ENCODE data around the gene UBE2J2.

UBE2J2 gene

DNA sequence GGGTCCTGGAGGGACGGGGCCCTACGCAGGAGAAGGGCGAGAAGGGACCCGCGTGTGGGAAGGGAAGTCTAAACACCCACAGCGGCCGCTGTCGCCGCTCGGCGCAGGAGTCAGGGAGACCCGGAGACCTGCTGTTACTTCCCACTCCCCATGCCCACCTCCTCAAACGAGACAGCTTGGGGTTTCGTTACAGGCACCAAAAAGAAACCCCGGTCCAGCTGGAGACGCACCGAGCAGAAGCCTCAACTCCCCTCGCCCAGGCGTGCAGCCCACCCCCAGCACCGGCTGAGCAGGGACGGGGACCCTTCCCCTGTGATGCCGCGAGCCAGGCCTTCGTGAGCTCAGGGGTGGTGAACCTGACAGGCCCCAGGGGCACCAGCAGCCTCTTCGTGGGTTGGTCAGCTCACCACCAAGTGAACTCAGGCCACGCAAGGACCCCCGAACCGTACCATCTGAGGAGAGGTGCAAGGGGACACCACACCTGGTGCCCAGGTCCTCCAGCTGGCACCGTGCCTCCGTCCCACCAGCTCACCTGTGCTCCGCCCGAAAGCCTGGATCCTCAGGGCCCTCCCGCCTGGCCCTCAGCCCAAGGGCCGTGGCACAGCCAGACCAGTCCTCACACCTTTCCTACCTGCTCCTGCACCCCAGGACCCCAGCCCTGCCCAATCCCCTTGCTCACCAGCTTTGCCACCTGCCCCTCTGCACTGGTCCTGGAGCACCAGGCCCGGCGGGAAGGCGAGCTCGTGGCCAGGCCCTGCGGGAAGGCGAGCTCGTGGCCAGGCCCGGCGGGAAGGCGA, 46.9 kb downstream of the UBE2J2 start:
- no peak overlapping the region for H3K27ac ChIP-seq (ENCODE audit: low read length)
- H3K27me3 ChIP-seq (ENCODE audit: low read depth, low read length) = no peaks in the 10 kb centered on the region
- H3K36me3 ChIP-seq (ENCODE audit: control insufficient read depth in 1 of 2, insufficient read depth in 2 of 2, low read length in 2 of 2) = peaks cover 24 to 57% of the 10 kb centered on the region in 2 donors
- H3K4me3 ChIP-seq (ENCODE audit: low read depth in 1 of 2, low read length in 2 of 2) = no peak overlapping the region
- peaks cover 0 to 22% of the 10 kb centered on the region in 2 donors for H3K4me1 ChIP-seq (ENCODE audit: control insufficient read depth in 1 of 2, insufficient read depth in 2 of 2, low read length in 2 of 2)
- no peaks in the 10 kb centered on the region for H3K9me3 ChIP-seq (ENCODE audit: control insufficient read depth in 1 of 2, low read length in 2 of 2)

DNA sequence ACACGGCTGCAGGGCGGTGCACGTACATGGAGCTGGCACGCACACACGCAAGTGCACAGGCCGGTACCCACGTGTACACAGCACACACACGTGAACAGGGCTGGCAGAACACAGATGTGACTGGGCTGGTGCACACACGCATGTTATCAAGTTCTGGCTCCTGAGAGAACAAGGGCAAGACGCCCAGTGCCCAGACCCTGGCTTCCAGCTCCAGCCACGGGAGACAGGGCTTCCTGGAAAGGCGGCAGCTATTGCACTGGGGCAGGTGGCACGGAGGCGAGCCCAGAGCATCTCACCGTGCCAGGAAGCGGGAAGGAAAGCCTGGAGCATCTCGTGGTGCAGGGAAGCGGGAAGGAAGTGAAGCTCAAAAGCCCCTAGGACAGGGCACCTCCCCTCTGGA, 47.7 kb downstream of the UBE2J2 start:
- peaks cover 0 to 20% of the 10 kb centered on the region in 2 donors for H3K4me1 ChIP-seq (ENCODE audit: control insufficient read depth in 1 of 2, insufficient read depth in 2 of 2, low read length in 2 of 2)

DNA sequence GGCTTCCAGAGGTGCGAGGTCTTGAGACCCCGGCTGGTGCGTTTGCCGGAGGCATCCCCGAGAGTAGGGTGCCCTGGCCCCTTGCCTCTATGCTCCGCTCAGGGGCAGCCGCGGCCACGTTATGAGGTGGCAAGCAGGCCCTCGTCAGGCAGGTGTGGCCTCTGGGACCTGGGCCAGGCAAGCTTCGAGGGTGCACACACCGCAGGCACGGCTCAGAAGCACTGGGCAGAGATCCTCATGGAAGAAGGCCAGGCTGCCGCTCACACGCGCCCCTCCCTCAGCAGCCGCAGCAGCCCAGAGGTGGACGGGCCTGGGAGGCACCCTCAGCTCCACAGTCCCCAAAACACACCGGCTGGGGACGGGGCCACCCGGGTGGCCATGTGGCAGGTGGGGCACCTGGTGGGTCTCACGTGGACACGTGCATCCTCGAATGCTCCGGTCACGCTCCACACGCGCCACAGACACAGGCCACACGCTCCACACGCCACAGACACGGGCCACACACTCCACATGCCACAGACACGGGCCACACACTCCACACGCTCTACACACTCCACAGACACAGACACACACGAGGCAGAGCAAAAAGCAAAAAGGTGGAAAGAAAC, 48.3 kb downstream of the UBE2J2 start:
- Histone ChIP-seq H3K4me3 (ENCODE audit: low read depth in 1 of 2, low read length in 2 of 2) (no peak overlapping the region), H3K4me1 (ENCODE audit: control insufficient read depth in 1 of 2, insufficient read depth in 2 of 2, low read length in 2 of 2) (peaks cover 0 to 15% of the 10 kb centered on the region in 2 donors), H3K27me3 (ENCODE audit: low read depth, low read length) (no peaks in the 10 kb centered on the region), H3K36me3 (ENCODE audit: control insufficient read depth in 1 of 2, insufficient read depth in 2 of 2, low read length in 2 of 2) (peaks cover 33 to 71% of the 10 kb centered on the region in 2 donors), H3K27ac (ENCODE audit: low read length) (no peak overlapping the region), H3K9me3 (ENCODE audit: control insufficient read depth in 1 of 2, low read length in 2 of 2) (no peaks in the 10 kb centered on the region)

More for the DNA sequence above, 47.7 kb downstream of the UBE2J2 start:
- Histone ChIP-seq H3K27ac (ENCODE audit: low read length) (no peak overlapping the region), H3K36me3 (ENCODE audit: control insufficient read depth in 1 of 2, insufficient read depth in 2 of 2, low read length in 2 of 2) (peaks cover 27 to 65% of the 10 kb centered on the region in 2 donors), H3K9me3 (ENCODE audit: control insufficient read depth in 1 of 2, low read length in 2 of 2) (no peaks in the 10 kb centered on the region), H3K4me3 (ENCODE audit: low read depth in 1 of 2, low read length in 2 of 2) (no peak overlapping the region), H3K27me3 (ENCODE audit: low read depth, low read length) (no peaks in the 10 kb centered on the region)

DNA sequence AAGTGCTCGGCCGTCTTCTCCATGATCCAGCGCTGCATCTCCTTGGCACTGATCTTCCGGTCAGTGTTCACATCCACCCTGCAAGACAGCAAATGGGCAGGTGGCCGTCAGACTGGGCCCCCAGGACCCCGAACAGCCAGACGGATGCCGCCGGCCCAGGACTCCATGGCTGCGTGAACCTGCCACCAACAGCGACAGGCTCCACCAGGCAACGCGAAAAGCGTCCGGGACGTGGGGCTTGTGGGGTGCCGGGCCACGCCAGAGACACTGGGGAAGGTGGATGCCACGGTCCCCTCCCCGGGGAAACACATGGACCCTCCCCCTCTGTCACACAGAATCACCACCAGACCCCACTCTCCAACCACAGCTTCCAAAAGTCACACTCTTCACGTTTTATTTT, 49.8 kb downstream of the UBE2J2 start:
- H3K4me1 ChIP-seq (ENCODE audit: control insufficient read depth in 1 of 2, insufficient read depth in 2 of 2, low read length in 2 of 2) = peaks cover 0 to under 1% of the 10 kb centered on the region in 2 donors
- no peaks in the 10 kb centered on the region for H3K27me3 ChIP-seq (ENCODE audit: low read depth, low read length)
- H3K36me3 ChIP-seq (ENCODE audit: control insufficient read depth in 1 of 2, insufficient read depth in 2 of 2, low read length in 2 of 2) = peaks cover 34 to 82% of the 10 kb centered on the region in 2 donors
- H3K9me3 ChIP-seq (ENCODE audit: control insufficient read depth in 1 of 2, low read length in 2 of 2) = no peaks in the 10 kb centered on the region
- no peak overlapping the region for H3K4me3 ChIP-seq (ENCODE audit: low read depth in 1 of 2, low read length in 2 of 2)
- no peak overlapping the region for H3K27ac ChIP-seq (ENCODE audit: low read length)

DNA sequence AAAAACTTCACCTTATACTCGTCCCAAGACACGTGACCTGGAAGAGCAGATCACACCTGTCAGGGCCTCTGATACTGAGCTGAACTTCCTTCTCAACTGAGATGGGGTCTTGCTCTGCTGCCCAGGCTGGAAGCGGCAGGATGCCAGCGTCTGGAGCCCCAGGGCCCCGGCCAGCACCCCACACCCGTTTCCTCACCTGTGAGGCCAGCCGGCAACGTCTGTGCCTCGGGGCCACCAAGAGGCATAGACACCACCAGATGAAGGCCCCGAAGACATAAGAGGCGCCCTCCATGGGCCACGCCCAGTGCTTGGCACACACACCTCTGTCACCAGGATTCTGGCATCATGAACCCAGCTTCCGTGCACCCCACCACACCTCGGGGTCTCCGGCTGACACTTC, 50.3 kb downstream of the UBE2J2 start:
- no peak overlapping the region for H3K4me3 ChIP-seq (ENCODE audit: low read depth in 1 of 2, low read length in 2 of 2)
- H3K4me1 ChIP-seq (ENCODE audit: control insufficient read depth in 1 of 2, insufficient read depth in 2 of 2, low read length in 2 of 2) = no peaks in the 10 kb centered on the region
- no peak overlapping the region for H3K27ac ChIP-seq (ENCODE audit: low read length)
- H3K36me3 ChIP-seq (ENCODE audit: control insufficient read depth in 1 of 2, insufficient read depth in 2 of 2, low read length in 2 of 2) = peaks cover 34 to 82% of the 10 kb centered on the region in 2 donors
- no peaks in the 10 kb centered on the region for H3K9me3 ChIP-seq (ENCODE audit: control insufficient read depth in 1 of 2, low read length in 2 of 2)
- no peaks in the 10 kb centered on the region for H3K27me3 ChIP-seq (ENCODE audit: low read depth, low read length)

DNA sequence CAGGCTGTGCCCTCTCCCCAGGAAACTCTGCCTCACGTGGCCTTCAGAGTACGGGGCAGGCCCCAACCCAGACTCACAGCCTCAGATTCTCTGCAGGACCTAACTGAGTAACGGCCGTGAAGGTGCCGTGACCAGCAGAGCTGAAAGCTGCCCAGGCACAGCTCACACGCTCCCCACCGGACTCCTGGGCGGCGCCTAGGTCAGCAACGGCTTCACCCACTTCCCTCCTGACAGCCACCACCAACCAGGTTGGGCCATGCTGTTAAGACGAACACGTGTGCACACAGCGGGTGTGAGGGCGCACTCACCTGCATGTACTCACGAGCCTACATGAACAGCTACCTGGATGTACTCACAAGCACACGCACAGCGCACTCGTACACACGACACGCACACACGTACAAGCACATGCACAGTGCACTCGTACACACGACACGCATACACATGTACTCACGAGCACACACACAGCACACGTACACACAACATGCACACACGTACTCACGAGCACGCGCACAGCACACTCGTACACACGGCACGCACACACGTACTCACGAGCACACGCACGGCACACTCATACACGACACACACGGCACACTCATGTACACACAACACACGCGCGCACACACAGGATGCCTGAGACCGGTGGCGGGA, 51.0 kb downstream of the UBE2J2 start:
- H3K27me3 ChIP-seq (ENCODE audit: low read depth, low read length) = no peaks in the 10 kb centered on the region
- H3K27ac ChIP-seq (ENCODE audit: low read length) = no peak overlapping the region
- H3K9me3 ChIP-seq (ENCODE audit: control insufficient read depth in 1 of 2, low read length in 2 of 2) = no peaks in the 10 kb centered on the region
- H3K36me3 ChIP-seq (ENCODE audit: control insufficient read depth in 1 of 2, insufficient read depth in 2 of 2, low read length in 2 of 2) = peaks cover 35 to 82% of the 10 kb centered on the region in 2 donors
- H3K4me1 ChIP-seq (ENCODE audit: control insufficient read depth in 1 of 2, insufficient read depth in 2 of 2, low read length in 2 of 2) = no peaks in the 10 kb centered on the region
- H3K4me3 ChIP-seq (ENCODE audit: low read depth in 1 of 2, low read length in 2 of 2) = no peak overlapping the region

DNA sequence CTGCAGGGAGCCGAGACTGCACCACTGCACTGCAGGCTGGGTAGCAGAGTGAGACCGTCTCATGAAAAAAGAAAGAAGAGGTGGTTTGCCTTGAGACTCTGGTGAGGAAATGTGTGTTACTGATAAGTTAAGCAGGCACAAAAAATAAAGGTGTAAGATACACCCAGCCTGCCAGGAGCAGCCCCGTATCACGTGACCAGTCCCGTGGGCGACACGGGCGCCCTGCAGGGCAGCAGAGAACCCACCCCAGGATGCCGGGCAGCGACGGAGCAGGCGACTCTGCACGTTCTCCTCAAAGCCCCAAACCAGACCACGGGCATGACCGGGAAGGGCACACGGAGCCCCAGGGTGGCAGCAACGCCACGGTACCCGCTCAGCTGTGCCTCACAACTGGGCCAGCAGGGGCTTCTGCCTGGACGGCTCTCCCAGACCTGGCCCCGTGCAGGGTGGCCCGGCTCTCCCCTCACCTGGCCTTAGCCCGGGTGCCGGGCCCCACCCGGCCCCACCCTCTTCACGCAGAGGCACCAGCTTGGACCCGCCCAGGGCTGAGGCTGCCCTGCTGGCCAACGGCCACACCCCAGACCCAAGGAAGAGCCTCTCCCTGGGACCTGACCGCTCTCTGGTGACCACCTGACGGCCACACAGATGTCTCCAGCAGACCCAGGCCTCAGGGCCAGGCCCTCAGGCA, 51.6 kb downstream of the UBE2J2 start:
- H3K4me3 ChIP-seq (ENCODE audit: low read depth in 1 of 2, low read length in 2 of 2) = no peak overlapping the region
- H3K4me1 ChIP-seq (ENCODE audit: control insufficient read depth in 1 of 2, insufficient read depth in 2 of 2, low read length in 2 of 2) = no peaks in the 10 kb centered on the region
- peaks cover 33 to 82% of the 10 kb centered on the region in 2 donors for H3K36me3 ChIP-seq (ENCODE audit: control insufficient read depth in 1 of 2, insufficient read depth in 2 of 2, low read length in 2 of 2)
- H3K9me3 ChIP-seq (ENCODE audit: control insufficient read depth in 1 of 2, low read length in 2 of 2) = no peaks in the 10 kb centered on the region
- H3K27me3 ChIP-seq (ENCODE audit: low read depth, low read length) = no peaks in the 10 kb centered on the region
- no peak overlapping the region for H3K27ac ChIP-seq (ENCODE audit: low read length)

DNA sequence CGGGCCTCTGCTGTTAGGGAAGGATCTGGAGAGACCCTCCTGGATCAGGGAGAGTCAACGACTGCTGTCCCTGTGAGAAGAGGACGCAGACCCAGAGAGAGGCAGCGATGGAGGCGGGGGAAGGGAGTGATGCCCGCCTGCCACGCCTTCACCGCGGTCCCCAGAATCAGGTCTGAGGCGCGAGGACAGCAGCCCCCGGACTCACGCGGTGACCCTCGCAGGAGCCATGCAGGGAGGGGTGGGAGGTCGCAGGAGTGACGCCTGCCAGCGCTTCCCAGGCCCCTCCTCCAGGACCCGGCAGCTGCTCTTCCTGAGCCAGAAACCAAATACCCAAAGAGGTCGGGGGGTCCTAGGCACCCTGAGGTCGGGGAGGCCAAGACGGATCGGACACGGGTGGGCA, 53.5 kb downstream of the UBE2J2 start:
- H3K27ac ChIP-seq (ENCODE audit: low read length) = no peak overlapping the region
- no peaks in the 10 kb centered on the region for H3K27me3 ChIP-seq (ENCODE audit: low read depth, low read length)
- no peak overlapping the region for H3K4me3 ChIP-seq (ENCODE audit: low read depth in 1 of 2, low read length in 2 of 2)
- no peaks in the 10 kb centered on the region for H3K4me1 ChIP-seq (ENCODE audit: control insufficient read depth in 1 of 2, insufficient read depth in 2 of 2, low read length in 2 of 2)
- no peaks in the 10 kb centered on the region for H3K9me3 ChIP-seq (ENCODE audit: control insufficient read depth in 1 of 2, low read length in 2 of 2)
- H3K36me3 ChIP-seq (ENCODE audit: control insufficient read depth in 1 of 2, insufficient read depth in 2 of 2, low read length in 2 of 2) = peaks cover 33 to 73% of the 10 kb centered on the region in 2 donors

DNA sequence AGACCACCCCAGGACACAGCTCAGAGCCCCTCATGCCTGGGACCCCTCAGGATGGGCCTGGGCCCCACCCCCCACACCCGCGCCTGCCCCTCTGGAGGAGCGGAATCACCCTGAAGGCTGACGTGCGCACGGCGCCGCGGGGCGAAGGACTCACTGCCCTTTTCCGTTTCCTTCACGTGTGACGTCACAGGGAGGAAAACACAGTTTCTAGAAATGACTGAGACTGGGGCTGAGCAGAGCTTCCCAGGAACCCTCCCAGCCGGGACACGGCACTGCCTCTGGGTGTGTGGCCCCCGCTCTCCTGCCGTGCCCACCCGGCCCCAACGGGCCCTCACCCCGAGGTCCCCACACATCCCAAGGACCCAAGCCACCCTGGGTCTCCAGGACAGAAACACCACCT, 54.3 kb downstream of the UBE2J2 start:
- Histone ChIP-seq H3K27ac (ENCODE audit: low read length) (no peak overlapping the region), H3K36me3 (ENCODE audit: control insufficient read depth in 1 of 2, insufficient read depth in 2 of 2, low read length in 2 of 2) (peaks cover 27 to 71% of the 10 kb centered on the region in 2 donors)

DNA sequence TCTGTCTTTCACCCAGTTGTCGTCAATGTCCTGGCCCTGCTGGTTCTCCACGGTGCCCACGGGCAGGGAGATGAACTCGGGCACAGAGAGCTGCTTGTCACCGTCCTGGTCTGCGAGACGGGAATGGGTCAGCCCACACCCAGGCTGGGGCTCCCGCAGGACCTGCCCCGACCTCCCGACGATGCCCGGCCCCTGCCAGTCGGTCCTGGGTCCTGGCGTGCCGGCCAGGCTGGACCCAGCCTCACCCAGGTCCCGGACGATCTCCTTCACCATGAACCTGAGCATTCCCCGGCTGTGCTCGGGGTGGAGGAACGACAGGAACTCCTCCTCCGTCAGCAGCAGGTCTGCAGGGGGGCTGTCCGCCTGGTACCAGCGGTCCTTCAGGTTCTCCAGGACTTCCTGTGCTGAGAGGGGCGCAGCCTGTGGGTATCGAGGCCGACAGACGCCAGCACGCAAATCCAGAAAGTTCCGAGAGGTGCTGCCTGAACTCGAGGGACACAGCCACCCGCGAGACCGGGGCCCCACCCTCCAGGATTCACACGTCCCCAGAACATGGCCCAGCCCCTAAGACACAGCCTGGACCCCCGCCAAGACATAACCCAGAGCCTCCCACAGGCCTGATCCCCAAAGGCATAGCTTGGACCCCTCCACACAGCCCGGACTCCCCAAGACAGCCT, 55.0 kb downstream of the UBE2J2 start:
- Histone ChIP-seq H3K36me3 (ENCODE audit: control insufficient read depth in 1 of 2, insufficient read depth in 2 of 2, low read length in 2 of 2) (peaks cover 27 to 71% of the 10 kb centered on the region in 2 donors), H3K27ac (ENCODE audit: low read length) (no peak overlapping the region), H3K4me1 (ENCODE audit: control insufficient read depth in 1 of 2, insufficient read depth in 2 of 2, low read length in 2 of 2) (no peaks in the 10 kb centered on the region), H3K27me3 (ENCODE audit: low read depth, low read length) (no peaks in the 10 kb centered on the region), H3K9me3 (ENCODE audit: control insufficient read depth in 1 of 2, low read length in 2 of 2) (no peaks in the 10 kb centered on the region), H3K4me3 (ENCODE audit: low read depth in 1 of 2, low read length in 2 of 2) (no peak overlapping the region)

More for the DNA sequence above, 54.3 kb downstream of the UBE2J2 start:
- no peaks in the 10 kb centered on the region for H3K9me3 ChIP-seq (ENCODE audit: control insufficient read depth in 1 of 2, low read length in 2 of 2)
- no peak overlapping the region for H3K4me3 ChIP-seq (ENCODE audit: low read depth in 1 of 2, low read length in 2 of 2)
- no peaks in the 10 kb centered on the region for H3K4me1 ChIP-seq (ENCODE audit: control insufficient read depth in 1 of 2, insufficient read depth in 2 of 2, low read length in 2 of 2)
- no peaks in the 10 kb centered on the region for H3K27me3 ChIP-seq (ENCODE audit: low read depth, low read length)
